GM21423 (cell line): ENCODE measurements around the gene G0S2.

Source experiments
- ATAC-seq: cut with Tn5 transposase; IDR thresholded peaks from one replicate; pipeline ENCODE4 v1.9.1; 2021; ENCODE audit warnings: mild to moderate bottlenecking, moderate library complexity; ENCODE audit not compliant: unreplicated experiment

Gene G0S2

GRCh38 chr1:209714338-209714737, 39.1 kb downstream of the G0S2 start:
- no peak for ATAC-seq

- no peak for ATAC-seq
Observed at GRCh38 chr1:209715314-209715713, 40.1 kb downstream of the G0S2 start.

- no peak for ATAC-seq
Observed at GRCh38 chr1:209717818-209718217, 42.6 kb downstream of the G0S2 start.

- ATAC-seq, result no peak
Observed at GRCh38 chr1:209720326-209720725, 45.1 kb downstream of the G0S2 start.

GRCh38 chr1:209720826-209721225, 45.6 kb downstream of the G0S2 start:
- ATAC-seq, result no peak

GRCh38 chr1:209721323-209721722, 46.1 kb downstream of the G0S2 start:
- no peak for ATAC-seq

- ATAC-seq, result no peak
Observed at GRCh38 chr1:209723265-209723664, 48.1 kb downstream of the G0S2 start.

- no peak for ATAC-seq
Observed at GRCh38 chr1:209723756-209724693, 48.8 kb downstream of the G0S2 start.
